Suprapubic skin (tissue), 4 donors: ENCODE data around the gene ARSJ.

Experiments
- CTCF ChIP-seq, 2 donors: fragments of 200-600 bp in 1 of 2; fragments of 450-650 bp in 1 of 2; sonication (generic) in 1 of 2; IDR thresholded peaks; one replicate each; pipeline ENCODE4 v1.5.1; 2016 to 2019; ENCODE audit warnings: antibody characterized with exemption in 2 of 2, mild to moderate bottlenecking in 1 of 2, moderate library complexity in 1 of 2
- EP300 ChIP-seq: sonication (generic); formaldehyde crosslinking; IDR thresholded peaks from one replicate; pipeline ENCODE4 v1.6.1; 2017; ENCODE audit warnings: antibody characterized with exemption
- POLR2A ChIP-seq, 2 donors: fragments of 450-650 bp; IDR thresholded peaks; one replicate each; pipeline ENCODE4 v1.6.1; 2017; ENCODE audit warnings: antibody characterized with exemption in 2 of 2, mild to moderate bottlenecking in 2 of 2, moderate library complexity in 2 of 2
- POLR2AphosphoS5 ChIP-seq, 3 donors: sonication (generic); formaldehyde crosslinking; IDR thresholded peaks; one replicate each; pipeline ENCODE4 v1.6.1; 2017; ENCODE audit warnings: antibody characterized with exemption in 3 of 3

- TF ChIP-seq POLR2A (IDR thresholded peaks at IDR 0.05) (no peak), CTCF (IDR thresholded peaks at IDR 0.05) (no peak), POLR2AphosphoS5 (IDR thresholded peaks at IDR 0.05) (no peak), EP300 (no peak)
Observed at GRCh38 chr4:114012749-114013148, 33.3 kb upstream of the ARSJ start.
